Upper lobe of left lung (tissue), 6 donors: ENCODE measurements around the gene CNTNAP2. TPM values are rescaled to one million over a fixed set of nuclear protein-coding genes. Genes with fewer than 3 reads are reported as not detected.

Experiments used
- ATAC-seq, 2 donors: fragments of 200-7000 bp; cut with Tn5 transposase; one replicate each; pipeline ENCODE4 v1.9.1; 2022; ENCODE audit warnings: mild to moderate bottlenecking in 2 of 2, moderate library complexity in 2 of 2; ENCODE audit not compliant: low FRiP score in 2 of 2
- DNase-seq, 2 donors: peaks; one replicate each; pipeline ENCODE4 v3.0.0-alpha.2; 2019 to 2020
- H3K27ac ChIP-seq, 4 donors: fragments of 200-600 bp; sonication (generic); one replicate each; pipeline ENCODE4 v1.5.1; 2016 to 2019
- H3K27me3 ChIP-seq, 4 donors: fragments of 200-600 bp; sonication (generic); one replicate each; pipeline ENCODE4 v1.5.1; 2017 to 2019
- H3K36me3 ChIP-seq, 4 donors: fragments of 200-600 bp; sonication (generic); one replicate each; pipeline ENCODE4 v1.5.1; 2016 to 2019
- H3K4me1 ChIP-seq, 4 donors: fragments of 200-600 bp; sonication (generic); one replicate each; pipeline ENCODE4 v1.5.1; 2018 to 2019
- H3K4me3 ChIP-seq, 4 donors: fragments of 200-600 bp; sonication (generic); one replicate each; pipeline ENCODE4 v1.5.1; 2017 to 2019; ENCODE audit warnings: mild to moderate bottlenecking in 2 of 4, moderate library complexity in 1 of 4
- H3K9me3 ChIP-seq, 4 donors: fragments of 200-600 bp; sonication (generic); one replicate each; pipeline ENCODE4 v1.5.1; 2018 to 2019
- EP300 ChIP-seq, 4 donors: sonication (generic); formaldehyde crosslinking; IDR thresholded peaks; one replicate each; pipeline ENCODE4 v1.5.1; 2017; ENCODE audit warnings: antibody characterized with exemption in 4 of 4, control low read depth in 2 of 4
- POLR2A ChIP-seq, 4 donors: fragments of 450-650 bp; IDR thresholded peaks; one replicate each; pipeline ENCODE4 v1.5.1; 2016 to 2017; ENCODE audit warnings: antibody characterized with exemption in 4 of 4, mild to moderate bottlenecking in 2 of 4
- POLR2AphosphoS5 ChIP-seq, 2 donors: sonication (generic); formaldehyde crosslinking; IDR thresholded peaks; one replicate each; pipeline ENCODE4 v1.5.1; 2017; ENCODE audit warnings: antibody characterized with exemption in 2 of 2
- WGBS, 2 donors: methylation state at CpG; one replicate each; pipeline ENCODE4 v1.1.5; 2017 to 2018; 5-methylcytosine and 5-hydroxymethylcytosine counted together
- total RNA-seq, 6 donors: library from RNA; depleted of rRNA in 4 of 6; stranded (reverse); fragments of >200 nt in 4 of 6; gene quantifications; one replicate each; pipeline versions ENCODE4 v1.1.0 to v1.2.1, GENCODE V29; 2016 to 2021
- TF ChIP-seq, protein P1 (sequence below), 6 experiments: fragments of 450-650 bp in 4 of 6; fragments of 200-600 bp in 2 of 6; sonication (generic) in 2 of 6; IDR thresholded peaks; one replicate each; pipeline ENCODE4 v1.5.1; 2016 to 2019; ENCODE audit warnings: antibody characterized with exemption in 6 of 6
- donor health status: DM: no; HTN: no; CAD: no; lungs with moderate emphysema.
- donor health status: DM: no; HTN: yes; CAD: no; lungs with severe emphysema.

Gene CNTNAP2
- total RNA-seq, 6 donors from 2014 or later: 0.06 to 1.0 (median 0.37) TPM

DNA sequence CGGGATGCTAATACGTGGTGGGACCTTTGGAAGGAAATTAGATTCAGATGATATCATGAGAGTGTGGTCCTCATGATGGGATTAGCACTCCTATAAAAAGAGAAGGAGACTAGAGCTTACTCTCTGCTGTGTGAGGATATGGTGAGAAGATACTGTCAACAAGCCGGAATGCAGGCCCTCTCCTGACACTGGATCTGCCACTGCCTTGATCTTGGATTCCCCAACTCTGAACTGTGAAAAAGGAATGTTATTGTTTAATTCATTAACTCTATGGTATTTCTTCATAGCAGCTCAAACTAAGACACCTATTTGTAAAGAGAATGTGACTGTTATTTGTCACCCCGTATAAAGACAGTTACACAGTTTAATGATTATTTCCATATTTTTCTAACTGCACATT lies 1246.5 kb downstream of the CNTNAP2 start:
- no peaks in the 10 kb centered on the region for H3K9me3 ChIP-seq
- ATAC-seq (no peak), DNase-seq (no peak)
- H3K27ac ChIP-seq: no peak overlapping the region
- H3K27me3 ChIP-seq: no peaks in the 10 kb centered on the region
- H3K4me3 ChIP-seq: no peak overlapping the region
- H3K4me1 ChIP-seq: no peaks in the 10 kb centered on the region
- H3K36me3 ChIP-seq: no peaks in the 10 kb centered on the region
- WGBS, 2 donors: 64 to 95% methylated on average over 4 of the region's 4 CpGs
- TF ChIP-seq POLR2AphosphoS5 (IDR thresholded peaks at IDR 0.05) (no peak), EP300 (IDR thresholded peaks at IDR 0.05) (no peak), POLR2A (IDR thresholded peaks at IDR 0.05) (no peak)
- TF ChIP-seq, protein P1, sequence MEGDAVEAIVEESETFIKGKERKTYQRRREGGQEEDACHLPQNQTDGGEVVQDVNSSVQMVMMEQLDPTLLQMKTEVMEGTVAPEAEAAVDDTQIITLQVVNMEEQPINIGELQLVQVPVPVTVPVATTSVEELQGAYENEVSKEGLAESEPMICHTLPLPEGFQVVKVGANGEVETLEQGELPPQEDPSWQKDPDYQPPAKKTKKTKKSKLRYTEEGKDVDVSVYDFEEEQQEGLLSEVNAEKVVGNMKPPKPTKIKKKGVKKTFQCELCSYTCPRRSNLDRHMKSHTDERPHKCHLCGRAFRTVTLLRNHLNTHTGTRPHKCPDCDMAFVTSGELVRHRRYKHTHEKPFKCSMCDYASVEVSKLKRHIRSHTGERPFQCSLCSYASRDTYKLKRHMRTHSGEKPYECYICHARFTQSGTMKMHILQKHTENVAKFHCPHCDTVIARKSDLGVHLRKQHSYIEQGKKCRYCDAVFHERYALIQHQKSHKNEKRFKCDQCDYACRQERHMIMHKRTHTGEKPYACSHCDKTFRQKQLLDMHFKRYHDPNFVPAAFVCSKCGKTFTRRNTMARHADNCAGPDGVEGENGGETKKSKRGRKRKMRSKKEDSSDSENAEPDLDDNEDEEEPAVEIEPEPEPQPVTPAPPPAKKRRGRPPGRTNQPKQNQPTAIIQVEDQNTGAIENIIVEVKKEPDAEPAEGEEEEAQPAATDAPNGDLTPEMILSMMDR (IDR thresholded peaks at IDR 0.05): no peak

DNA sequence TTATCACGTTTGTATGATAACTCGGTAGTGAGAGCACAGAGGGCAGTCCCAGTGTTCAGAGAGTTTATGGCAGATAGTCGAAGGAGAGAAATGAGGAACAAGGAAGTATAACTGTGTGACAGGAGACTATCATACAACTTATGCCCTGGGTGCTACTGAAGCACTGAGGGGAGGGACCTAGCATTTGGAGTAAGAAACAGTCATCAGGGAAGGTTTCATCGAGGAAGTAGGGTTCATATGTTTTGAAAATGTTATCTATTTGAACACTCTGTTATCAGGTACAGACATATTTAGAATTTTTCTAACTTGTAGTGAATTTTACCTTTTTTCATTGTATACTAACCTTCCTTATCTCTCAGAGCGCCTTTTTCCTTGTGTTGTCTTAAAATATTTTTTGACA lies 1259.6 kb downstream of the CNTNAP2 start:
- DNase-seq (no peak), ATAC-seq (no peak)
- Histone ChIP-seq H3K27me3 (no peaks in the 10 kb centered on the region), H3K36me3 (no peaks in the 10 kb centered on the region), H3K9me3 (no peaks in the 10 kb centered on the region), H3K27ac (no peak overlapping the region), H3K4me3 (no peak overlapping the region), H3K4me1 (no peaks in the 10 kb centered on the region)
- TF ChIP-seq POLR2AphosphoS5 (IDR thresholded peaks at IDR 0.05) (no peak), POLR2A (IDR thresholded peaks at IDR 0.05) (no peak), EP300 (IDR thresholded peaks at IDR 0.05) (no peak)
- TF ChIP-seq, protein P1 (IDR thresholded peaks at IDR 0.05): no peak
- WGBS, 2 donors: 47 to 61% methylated on average over 5 of the region's 5 CpGs

DNA sequence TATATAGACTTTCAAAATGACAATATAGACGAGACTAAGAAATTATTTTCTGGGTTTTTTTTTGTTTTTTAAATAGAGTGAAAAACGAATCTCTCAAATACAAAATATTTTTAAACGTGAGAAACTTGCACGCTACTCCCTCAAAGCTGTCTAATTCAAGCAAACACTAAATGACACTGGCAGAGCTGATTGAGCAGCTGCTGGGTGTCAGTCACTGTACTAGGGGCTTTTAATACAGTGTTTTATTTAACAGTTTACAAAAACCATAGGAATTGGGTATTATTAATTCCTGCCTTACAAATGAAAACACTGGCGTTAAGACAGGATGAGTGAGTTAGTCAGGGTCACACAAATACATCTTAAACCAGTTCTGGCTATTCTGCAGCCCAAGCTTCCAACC lies 1264.3 kb downstream of the CNTNAP2 start:
- Histone ChIP-seq H3K4me3 (no peak overlapping the region), H3K27me3 (no peaks in the 10 kb centered on the region), H3K27ac (no peak overlapping the region), H3K9me3 (peaks cover 0 to 4% (median 0%) of the 10 kb centered on the region in 4 donors), H3K36me3 (no peaks in the 10 kb centered on the region), H3K4me1 (no peaks in the 10 kb centered on the region)
- WGBS, 2 donors: 62 to 75% methylated on average over 5 of the region's 5 CpGs
- ATAC-seq: no peak
- DNase-seq: no peak
- TF ChIP-seq POLR2AphosphoS5 (IDR thresholded peaks at IDR 0.05) (no peak), POLR2A (IDR thresholded peaks at IDR 0.05) (no peak)

DNA sequence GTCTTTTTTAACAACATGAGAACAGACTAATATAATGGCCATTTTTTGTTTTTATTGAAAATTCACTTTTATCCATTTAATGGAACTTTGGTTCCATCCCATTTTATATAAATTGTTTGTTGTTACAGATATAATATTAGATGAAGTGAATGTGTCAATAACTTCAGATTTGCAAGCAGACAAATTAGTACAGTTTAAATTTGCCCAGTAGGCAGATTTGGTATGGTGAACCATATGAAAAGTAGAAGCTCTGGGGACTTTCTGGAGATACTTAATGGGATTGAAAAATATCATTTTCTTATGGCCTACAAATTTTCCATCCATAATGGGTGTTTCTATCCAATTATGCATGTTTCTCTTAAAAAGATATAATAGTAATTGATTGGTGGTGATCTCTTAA lies 1277.7 kb downstream of the CNTNAP2 start:
- DNase-seq (no peak), ATAC-seq (no peak)
- Histone ChIP-seq H3K4me1 (no peaks in the 10 kb centered on the region), H3K36me3 (no peaks in the 10 kb centered on the region), H3K27ac (no peak overlapping the region), H3K9me3 (peaks cover 0 to 13% (median 4%) of the 10 kb centered on the region in 4 donors), H3K4me3 (no peak overlapping the region), H3K27me3 (no peaks in the 10 kb centered on the region)
- no peak for TF ChIP-seq POLR2AphosphoS5 (IDR thresholded peaks at IDR 0.05)
- TF ChIP-seq, protein P1 (IDR thresholded peaks at IDR 0.05): no peak
- TF ChIP-seq POLR2A (IDR thresholded peaks at IDR 0.05): no peak
- TF ChIP-seq EP300 (IDR thresholded peaks at IDR 0.05): no peak

DNA sequence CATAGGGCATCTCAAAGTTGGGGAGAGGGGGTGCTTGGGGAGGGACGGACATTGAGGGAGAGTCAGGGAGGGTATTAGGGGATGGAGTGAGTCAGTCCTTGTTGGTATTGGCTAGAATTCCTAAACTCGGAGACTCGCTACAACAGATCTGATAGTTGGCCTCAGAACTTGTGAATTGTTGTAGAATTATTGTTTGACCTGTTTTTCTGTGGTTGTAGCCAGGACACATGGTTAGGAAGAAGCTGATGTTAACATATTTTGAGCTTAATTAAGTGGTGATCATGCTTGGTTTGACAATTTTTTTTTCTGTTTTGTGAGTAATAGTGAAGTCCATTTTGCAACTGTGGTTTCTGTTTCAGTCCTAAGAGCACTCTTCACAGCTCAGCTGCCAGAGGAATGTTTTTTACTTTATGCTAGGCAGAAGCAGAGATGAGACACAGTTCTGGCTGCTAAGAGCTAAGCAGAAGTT lies 1283.7 kb downstream of the CNTNAP2 start:
- DNase-seq: no peak
- H3K36me3 ChIP-seq: no peaks in the 10 kb centered on the region
- H3K4me1 ChIP-seq: no peaks in the 10 kb centered on the region
- TF ChIP-seq POLR2AphosphoS5 (IDR thresholded peaks at IDR 0.05) (no peak), POLR2A (IDR thresholded peaks at IDR 0.05) (no peak), EP300 (IDR thresholded peaks at IDR 0.05) (no peak)
- TF ChIP-seq, protein P1 (IDR thresholded peaks at IDR 0.05): no peak
- H3K4me3 ChIP-seq: no peak overlapping the region
- H3K27ac ChIP-seq: no peak overlapping the region
- WGBS, 2 donors: 36 to 49% methylated on average over 3 of the region's 3 CpGs
- H3K27me3 ChIP-seq: no peaks in the 10 kb centered on the region
- H3K9me3 ChIP-seq: no peaks in the 10 kb centered on the region
- ATAC-seq: peak; percentile 62 to 81
